SK-N-MC (cell line): ENCODE measurements around the gene SDK1.

ENCODE experiments used
- EZH2 ChIP-seq: fragments of 200-600 bp; sonication (generic); IDR thresholded peaks from one replicate; pipeline ENCODE4 v1.6.1; 2017; ENCODE audit warnings: antibody characterized with exemption
- POLR2AphosphoS5 ChIP-seq: IDR thresholded peaks from 2 replicates; pipeline ENCODE4 v1.6.1; 2012; ENCODE audit warnings: mild to moderate bottlenecking, low read depth, low read length, borderline replicate concordance

DNA sequence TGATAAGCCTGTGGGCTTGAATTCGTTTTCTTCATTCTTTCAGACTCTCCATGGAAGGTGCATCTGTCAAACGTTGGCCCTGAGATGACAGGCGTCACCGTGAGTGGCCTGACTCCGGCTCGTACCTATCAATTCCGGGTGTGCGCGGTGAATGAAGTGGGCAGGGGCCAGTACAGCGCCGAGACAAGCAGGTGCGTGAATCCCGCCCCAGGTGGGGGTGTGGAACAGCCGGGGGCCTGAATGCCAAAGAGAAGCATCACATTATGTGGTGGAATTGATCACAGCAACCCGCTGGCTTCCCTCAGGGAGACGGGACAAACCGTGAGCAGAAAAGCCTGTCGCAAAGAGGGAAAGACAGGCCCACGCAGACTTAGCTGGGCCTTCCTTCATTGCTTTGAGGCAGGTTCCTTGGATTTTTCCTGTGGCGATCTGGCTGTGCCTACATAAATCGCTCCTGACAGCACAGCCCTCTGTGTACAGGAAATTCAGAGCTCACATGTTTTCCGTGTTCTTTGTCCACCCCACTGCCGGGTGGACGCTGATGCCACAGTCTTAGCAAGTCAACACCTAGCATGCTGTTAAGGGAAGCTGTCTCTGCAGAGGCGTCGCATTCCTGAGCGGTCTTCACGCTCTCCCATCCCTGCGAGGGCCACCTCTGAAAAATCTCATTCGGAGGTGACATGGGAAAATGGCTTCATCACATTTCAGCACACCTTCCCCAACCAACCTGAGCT lies 710.0 kb downstream of the SDK1 start:
- TF ChIP-seq POLR2AphosphoS5: no peak
- TF ChIP-seq EZH2: no peak
